Liver (tissue), 9 donors: ENCODE data around the gene NOD1. TPM values are rescaled to one million over a fixed set of nuclear protein-coding genes. Genes with fewer than 3 reads are reported as not detected.
"Not testable (repeated sequence)": the region's sequence is repeated elsewhere in the genome, so short reads cannot be mapped to it uniquely, and the experiment has no call there.

Experiments used
- DNase-seq: peaks from one replicate; pipeline ENCODE4 v3.0.0-alpha.2; 2017; ENCODE audit warnings: low spot score
- H3K27ac ChIP-seq, 2 donors: one replicate each; pipeline ENCODE4 v1.7.0; 2013; ENCODE audit warnings: inconsistent platforms in 2 of 2, low read length in 2 of 2, control low read depth in 1 of 2, low read depth in 1 of 2, mild to moderate bottlenecking in 1 of 2
- H3K27me3 ChIP-seq, 4 donors: one replicate each; pipeline versions ENCODE4 v1.6.1 to v1.7.0; 2013; ENCODE audit warnings: low read length in 3 of 4, inconsistent platforms in 1 of 4, mild to moderate bottlenecking in 1 of 4, moderate library complexity in 1 of 4; ENCODE audit not compliant: control insufficient read depth in 4 of 4, insufficient read depth in 4 of 4
- H3K36me3 ChIP-seq, 4 donors: one replicate each; pipeline versions ENCODE4 v1.6.1 to v1.7.0; 2013; ENCODE audit warnings: low read length in 3 of 4, mild to moderate bottlenecking in 3 of 4, low read depth in 1 of 4, moderate library complexity in 1 of 4; ENCODE audit not compliant: control insufficient read depth in 4 of 4, insufficient read depth in 3 of 4
- H3K4me1 ChIP-seq, 4 donors: one replicate each; pipeline versions ENCODE4 v1.6.1 to v1.7.0; 2013; ENCODE audit warnings: low read length in 3 of 4, mild to moderate bottlenecking in 3 of 4, moderate library complexity in 1 of 4; ENCODE audit not compliant: control insufficient read depth in 4 of 4, insufficient read depth in 4 of 4
- H3K4me3 ChIP-seq, 3 donors: one replicate each; pipeline versions ENCODE4 v1.6.1 to v1.7.0; 2013; ENCODE audit warnings: low read length in 3 of 3, control low read depth in 1 of 3, low read depth in 1 of 3, mild to moderate bottlenecking in 1 of 3
- H3K9ac ChIP-seq, 2 donors: one replicate each; pipeline ENCODE4 v1.7.0; 2013; ENCODE audit warnings: low read length in 2 of 2, mild to moderate bottlenecking in 2 of 2, moderate library complexity in 2 of 2, control low read depth in 1 of 2, low read depth in 1 of 2
- H3K9me3 ChIP-seq, 4 donors: one replicate each; pipeline versions ENCODE4 v1.6.1 to v1.7.0; 2013; ENCODE audit warnings: low read length in 3 of 4; ENCODE audit not compliant: control insufficient read depth in 4 of 4
- EGR1 ChIP-seq, 2 donors: IDR thresholded peaks; 2 replicates each; pipeline ENCODE4 v1.6.1; 2016 to 2018; ENCODE audit warnings: antibody characterized with exemption in 2 of 2, low read depth in 2 of 2
- RAD21 ChIP-seq, 2 donors: IDR thresholded peaks; 2 replicates each; pipeline ENCODE4 v1.6.1; 2016; ENCODE audit warnings: antibody characterized with exemption in 2 of 2, mild to moderate bottlenecking in 2 of 2
- RXRA ChIP-seq, 2 donors: IDR thresholded peaks; 2 replicates each; pipeline ENCODE4 v1.6.1; 2017 to 2018; ENCODE audit warnings: antibody characterized with exemption in 2 of 2, mild to moderate bottlenecking in 1 of 2
- TAF1 ChIP-seq: conservative IDR thresholded peaks from 2 replicates; pipeline ENCODE4 v1.6.1; 2016; ENCODE audit warnings: antibody characterized with exemption, mild to moderate bottlenecking
- WGBS: extraction: QIAGEN DNeasy Blood & Tissue Kit; methylation state at CpG from one replicate; pipeline ENCODE4 v1.1.7; 2013; 5-methylcytosine and 5-hydroxymethylcytosine counted together
- polyA plus RNA-seq, 2 donors: library from polyadenylated mRNA; stranded (reverse) in 1 of 2; unstranded in 1 of 2; fragments of 200-250 nt in 1 of 2; fragments of >200 nt in 1 of 2; fragmentation: Nextera tagmentation in 1 of 2; extraction: Ambion mirVana in 1 of 2; gene quantifications; one replicate each; pipeline versions ENCODE4 v1.2.1 to v1.2.3, GENCODE V29; 2013 to 2015
- total RNA-seq, 2 donors: library from RNA; depleted of rRNA; stranded (reverse); fragments of >200 nt; gene quantifications; one replicate each; pipeline ENCODE4 v1.2.3, GENCODE V29; 2014
- TF ChIP-seq, protein P1 (sequence below): IDR thresholded peaks from 2 replicates; pipeline ENCODE4 v1.6.1; 2016; ENCODE audit warnings: antibody characterized with exemption
- TF ChIP-seq, protein P2 (sequence below): fragments of 150-350 bp; IDR thresholded peaks from 2 replicates; pipeline ENCODE4 v1.5.1; 2017; ENCODE audit warnings: improper control_type of control experiment, low read depth, low read length; ENCODE audit not compliant: missing input control
- donor health status: healthy.
- donor health status: healthy.
- donor health status: healthy.
- donor health status: healthy.
- donor health status: healthy.

Gene NOD1
- total and polyA plus RNA-seq, 4 donors: 1.7 to 3.5 (median 2.0) TPM

DNA sequence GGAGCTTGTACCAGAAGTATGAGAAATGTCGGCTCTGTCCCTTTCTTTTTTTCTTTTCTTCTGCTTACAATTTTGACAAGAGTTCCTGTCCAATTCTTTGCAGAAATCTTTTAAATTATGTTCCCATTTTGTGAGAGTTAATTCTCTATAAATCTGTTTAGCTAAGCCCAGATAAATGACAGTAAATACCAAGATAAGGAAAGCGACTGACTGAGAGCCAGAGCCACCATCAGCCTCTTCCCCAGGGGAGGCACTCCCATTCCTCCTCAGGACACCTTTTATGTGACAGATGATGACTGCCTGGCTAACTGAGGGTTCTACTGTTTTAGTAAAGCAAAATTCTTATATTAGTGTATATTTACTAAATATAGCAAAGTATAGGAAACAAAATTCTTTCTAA, 32.9 kb upstream of the NOD1 start (continued):
- TF ChIP-seq, protein P1, sequence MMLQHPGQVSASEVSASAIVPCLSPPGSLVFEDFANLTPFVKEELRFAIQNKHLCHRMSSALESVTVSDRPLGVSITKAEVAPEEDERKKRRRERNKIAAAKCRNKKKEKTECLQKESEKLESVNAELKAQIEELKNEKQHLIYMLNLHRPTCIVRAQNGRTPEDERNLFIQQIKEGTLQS: no peak
- no peak for TF ChIP-seq RXRA (IDR thresholded peaks at IDR 0.05)
- TF ChIP-seq TAF1: no peak

DNA sequence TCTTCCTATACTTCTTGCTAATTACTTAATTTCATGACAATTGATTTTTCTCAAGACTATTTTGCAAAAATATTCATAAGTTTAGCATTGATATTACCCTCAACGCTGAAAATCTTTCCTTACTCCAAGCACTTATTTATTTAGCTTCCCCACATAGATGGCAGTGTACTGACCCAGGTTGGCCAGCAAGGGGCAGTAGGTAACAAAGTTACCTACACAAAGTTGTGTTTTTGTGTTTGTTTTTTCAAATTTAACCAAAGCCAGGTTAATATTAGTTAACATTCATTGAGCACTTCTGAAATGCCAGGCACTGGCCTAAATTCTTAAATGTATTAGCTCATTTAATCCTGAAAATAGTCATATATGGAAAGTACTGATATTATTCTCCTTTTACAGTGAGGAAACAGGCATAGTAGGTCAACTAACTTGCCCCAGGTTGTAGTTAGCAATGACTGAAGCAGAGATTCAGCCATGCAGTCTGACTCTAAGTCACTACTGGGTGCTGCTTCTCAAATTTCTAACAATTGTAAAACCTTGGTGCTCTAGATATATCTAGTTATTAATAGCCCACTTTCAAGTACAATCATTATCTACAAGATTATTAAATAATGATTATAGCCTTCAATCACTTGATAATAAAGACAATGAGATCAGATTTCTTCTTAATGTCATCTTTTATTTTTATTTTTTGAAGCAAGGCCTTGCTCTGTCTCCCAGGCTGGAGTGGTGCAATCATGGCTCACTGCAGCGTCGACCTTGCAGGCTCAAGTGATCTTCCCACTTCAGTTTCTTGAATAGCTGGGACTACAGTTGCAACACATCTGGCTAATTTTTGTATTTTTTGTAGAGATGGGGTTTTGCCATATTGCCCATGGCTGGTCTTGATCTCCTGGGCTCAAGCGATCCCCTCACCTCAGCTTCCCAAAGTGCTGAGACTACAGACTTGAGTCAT, 31.8 kb upstream of the NOD1 start:
- 73% methylated on average over 4 of the region's 4 CpGs for WGBS

DNA sequence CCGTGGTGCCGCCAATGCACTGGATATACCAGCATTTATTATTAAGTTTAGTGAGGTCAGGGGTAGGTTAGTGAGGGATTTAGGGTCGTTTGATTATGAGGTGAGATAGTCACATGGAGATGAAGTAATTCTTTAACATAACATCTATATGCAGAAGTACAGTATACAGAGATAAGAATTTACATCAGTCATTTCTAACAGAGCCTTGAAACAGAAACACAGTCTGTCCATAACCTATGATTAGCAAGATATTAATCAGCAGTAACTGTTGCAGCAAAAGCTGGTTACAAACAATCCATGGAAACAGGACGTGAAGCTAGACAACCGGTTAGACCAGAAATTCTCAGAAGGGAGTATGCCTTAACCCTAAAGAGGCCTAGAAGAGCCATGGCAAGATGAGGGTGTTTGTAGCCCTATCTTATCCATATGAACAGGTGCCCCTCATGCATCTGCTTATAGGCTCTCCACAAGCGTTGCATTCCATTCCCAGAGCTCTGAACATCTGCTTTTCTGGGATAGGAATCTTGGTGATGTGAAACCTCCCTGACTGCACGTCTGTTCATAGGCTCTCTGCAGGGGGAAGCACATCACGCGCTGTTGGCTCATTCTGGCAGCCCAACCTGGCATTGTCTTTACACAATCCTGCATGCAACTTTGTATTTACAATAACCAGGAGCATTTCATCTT, 30.7 kb upstream of the NOD1 start:
- not testable (repeated sequence) for H3K4me1 ChIP-seq

More for the DNA sequence above, 31.8 kb upstream of the NOD1 start:
- Histone ChIP-seq H3K27me3 (no peaks in the 10 kb centered on the region), H3K27ac (no peak overlapping the region), H3K4me3 (no peak overlapping the region), H3K9me3 (no peaks in the 10 kb centered on the region), H3K4me1 (peaks cover 0 to 3% (median 0%) of the 10 kb centered on the region in 4 donors), H3K36me3 (no peaks in the 10 kb centered on the region), H3K9ac (no peak overlapping the region)
- TF ChIP-seq EGR1 (IDR thresholded peaks at IDR 0.05; ENCODE audit: low read depth in 2 of 2): no peak
- TF ChIP-seq, protein P2, sequence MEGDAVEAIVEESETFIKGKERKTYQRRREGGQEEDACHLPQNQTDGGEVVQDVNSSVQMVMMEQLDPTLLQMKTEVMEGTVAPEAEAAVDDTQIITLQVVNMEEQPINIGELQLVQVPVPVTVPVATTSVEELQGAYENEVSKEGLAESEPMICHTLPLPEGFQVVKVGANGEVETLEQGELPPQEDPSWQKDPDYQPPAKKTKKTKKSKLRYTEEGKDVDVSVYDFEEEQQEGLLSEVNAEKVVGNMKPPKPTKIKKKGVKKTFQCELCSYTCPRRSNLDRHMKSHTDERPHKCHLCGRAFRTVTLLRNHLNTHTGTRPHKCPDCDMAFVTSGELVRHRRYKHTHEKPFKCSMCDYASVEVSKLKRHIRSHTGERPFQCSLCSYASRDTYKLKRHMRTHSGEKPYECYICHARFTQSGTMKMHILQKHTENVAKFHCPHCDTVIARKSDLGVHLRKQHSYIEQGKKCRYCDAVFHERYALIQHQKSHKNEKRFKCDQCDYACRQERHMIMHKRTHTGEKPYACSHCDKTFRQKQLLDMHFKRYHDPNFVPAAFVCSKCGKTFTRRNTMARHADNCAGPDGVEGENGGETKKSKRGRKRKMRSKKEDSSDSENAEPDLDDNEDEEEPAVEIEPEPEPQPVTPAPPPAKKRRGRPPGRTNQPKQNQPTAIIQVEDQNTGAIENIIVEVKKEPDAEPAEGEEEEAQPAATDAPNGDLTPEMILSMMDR: peak; percentile 91
- peak; percentile 77 to 79 for TF ChIP-seq RAD21 (IDR thresholded peaks at IDR 0.05)
- no peak for DNase-seq

DNA sequence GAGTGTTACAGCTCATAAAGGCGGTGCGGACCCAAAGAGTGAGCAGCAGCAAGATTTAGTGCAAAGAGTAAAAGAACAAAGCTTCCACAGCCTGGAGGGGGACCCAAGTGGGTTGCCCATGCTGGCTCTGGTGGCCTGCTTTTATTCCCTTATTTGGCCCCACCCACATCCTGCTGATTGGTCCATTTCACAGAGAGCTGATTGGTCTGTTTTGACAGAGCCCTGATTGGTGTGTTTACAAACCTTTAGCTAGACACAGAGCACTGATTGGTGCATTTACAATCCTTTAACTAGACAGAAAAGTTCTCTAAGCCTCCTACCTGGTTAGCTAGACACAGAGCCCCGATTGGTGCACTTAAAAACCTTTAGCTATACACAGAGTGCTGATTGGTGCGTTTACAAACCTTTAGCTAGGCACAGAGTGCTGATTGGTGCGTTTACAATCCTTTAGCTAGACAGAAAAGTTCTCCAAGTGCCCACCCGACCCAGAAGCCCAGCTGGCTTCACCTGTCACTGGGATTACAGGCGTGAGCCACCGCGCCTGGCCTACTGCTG, 28.8 kb upstream of the NOD1 start:
- not testable (repeated sequence) for H3K4me3 ChIP-seq, H3K9ac ChIP-seq, H3K9me3 ChIP-seq, H3K36me3 ChIP-seq, DNase-seq, H3K27ac ChIP-seq, H3K27me3 ChIP-seq
- 93% methylated on average over 9 of the region's 9 CpGs for WGBS
- peaks cover 3 to 15% (median 9%) of the 10 kb centered on the region in 4 donors for H3K4me1 ChIP-seq

More for the DNA sequence above, 30.7 kb upstream of the NOD1 start:
- H3K36me3 ChIP-seq, DNase-seq, H3K27ac ChIP-seq, H3K9ac ChIP-seq, H3K27me3 ChIP-seq, H3K4me3 ChIP-seq, H3K9me3 ChIP-seq: not testable (repeated sequence)
- 69% methylated on average over 9 of the region's 9 CpGs for WGBS
